ENCODE results near the gene HAPSTR1. TPM values are rescaled to one million over a fixed set of nuclear protein-coding genes. Genes with fewer than 3 reads are reported as not detected.

Gene HAPSTR1, protein sequence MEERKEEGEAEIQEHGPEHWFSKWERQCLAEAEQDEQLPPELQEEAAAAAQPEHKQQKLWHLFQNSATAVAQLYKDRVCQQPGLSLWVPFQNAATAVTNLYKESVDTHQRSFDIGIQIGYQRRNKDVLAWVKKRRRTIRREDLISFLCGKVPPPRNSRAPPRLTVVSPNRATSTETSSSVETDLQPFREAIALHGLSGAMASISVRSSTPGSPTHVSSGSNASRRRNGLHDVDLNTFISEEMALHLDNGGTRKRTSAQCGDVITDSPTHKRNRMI
- 72.9 and 74.3 TPM in 2 replicates for total RNA-seq

GRCh38 chr16:9090960-9091866 lies at the start of gene HAPSTR1:
HAPSTR1 (plus strand) TSS chr16:9091644; CDS start chr16:9092045, 401 bp downstream.

Other genes starting within 250 kb of the HAPSTR1 start
- gene CARHSP1, start 222.6 kb upstream of the HAPSTR1 start, total RNA-seq = 76.8 and 105 TPM in 2 replicates
- not detected in 2 replicates for gene LITAFD, start 209.3 kb upstream of the HAPSTR1 start, total RNA-seq
- gene USP7, start 127.7 kb upstream of the HAPSTR1 start, total RNA-seq = 58.6 and 81.7 TPM in 2 replicates